H1 (cell line): ENCODE results near the gene NTRK1. TPM values are rescaled to one million over a fixed set of nuclear protein-coding genes. Genes with fewer than 3 reads are reported as not detected.

ENCODE experiments used
- CTCF ChIA-PET: fragments of 300-600 bp; sonication (Branson Sonifier 250); formaldehyde crosslinking; loops from one replicate; lab custom pipeline; 2021; ENCODE audit not compliant: partially characterized antibody; lab: Charles Lee
- POLR2A ChIA-PET: fragments of 300-600 bp; sonication (Branson Sonifier 250); formaldehyde crosslinking; loops from one replicate; lab custom pipeline; 2021; ENCODE audit warnings: inconsistent platforms; ENCODE audit not compliant: partially characterized antibody; lab: Charles Lee
- DNase-seq, 2 experiments: peaks; one replicate each; pipeline versions ENCODE4 v3.0.0 to v3.0.0-alpha.2; 2010 to 2022; ENCODE audit warnings: low spot score in 2 of 2, low read depth in 1 of 2, mixed read lengths in 1 of 2
- FAIRE-seq: peaks from 2 replicates; lab custom pipeline; 2011; peaks lifted over from hg19 to GRCh38; lab: Jason Lieb, UNC
- H2AFZ ChIP-seq: 2 replicates; pipeline ENCODE4 v1.8.1; 2012; ENCODE audit warnings: low read length, inconsistent platforms
- H2AK5ac ChIP-seq: 2 replicates; pipeline ENCODE4 v1.6.1; 2013; ENCODE audit warnings: low read depth, low read length
- H2BK120ac ChIP-seq: replicated peaks from 2 replicates; pipeline ENCODE3; 2013; ENCODE audit warnings: low read depth, low read length, inconsistent platforms
- H2BK12ac ChIP-seq: 2 replicates; pipeline ENCODE4 v1.6.1; 2013; ENCODE audit warnings: low read depth, low read length
- H2BK15ac ChIP-seq: 2 replicates; pipeline ENCODE4 v1.6.1; 2013; ENCODE audit warnings: low read length
- H2BK20ac ChIP-seq: 2 replicates; pipeline ENCODE4 v1.6.1; 2013; ENCODE audit warnings: low read length
- H2BK5ac ChIP-seq: 2 replicates; pipeline ENCODE4 v1.6.1; 2013; ENCODE audit warnings: low read depth, low read length
- H3K14ac ChIP-seq: 2 replicates; pipeline ENCODE4 v1.6.1; 2013; ENCODE audit warnings: inconsistent platforms; ENCODE audit not compliant: insufficient read length
- H3K18ac ChIP-seq: 2 replicates; pipeline ENCODE4 v1.6.1; 2013; ENCODE audit warnings: low read length; ENCODE audit errors: extremely low read depth
- H3K23ac ChIP-seq: 2 replicates; pipeline ENCODE4 v1.6.1; 2013; ENCODE audit warnings: inconsistent platforms; ENCODE audit not compliant: insufficient read length
- H3K23me2 ChIP-seq: 2 replicates; pipeline ENCODE4 v1.6.1; 2013; ENCODE audit warnings: low read depth, low read length
- H3K27ac ChIP-seq: 2 replicates; pipeline ENCODE4 v1.6.1; 2011; ENCODE audit warnings: low read depth, low read length, inconsistent platforms
- H3K27me3 ChIP-seq, 4 experiments: replicated peaks in 1 of 4; 1 replicate in 1 of 4; 2 replicates in 3 of 4; pipeline versions ENCODE4 v1.6.1 to v1.8.1; 2011 to 2013; ENCODE audit warnings: low read length in 3 of 4, mild to moderate bottlenecking in 3 of 4, inconsistent platforms in 2 of 4, mixed read lengths in 2 of 4, moderate library complexity in 1 of 4; ENCODE audit not compliant: control insufficient read depth in 3 of 4, insufficient read depth in 3 of 4; ENCODE audit errors: extremely low read depth in 1 of 4
- H3K36me3 ChIP-seq, 4 experiments: 2 replicates each; pipeline versions ENCODE4 v1.6.1 to v1.8.1; 2011 to 2013; ENCODE audit warnings: mild to moderate bottlenecking in 4 of 4, low read length in 3 of 4, moderate library complexity in 2 of 4, control low read depth in 1 of 4, inconsistent platforms in 1 of 4; ENCODE audit not compliant: insufficient read depth in 4 of 4, control insufficient read depth in 2 of 4
- H3K4ac ChIP-seq: replicated peaks from 2 replicates; pipeline ENCODE3; 2013; ENCODE audit warnings: low read length, low read depth, mixed read lengths, inconsistent platforms; ENCODE audit not compliant: insufficient read length
- H3K4me1 ChIP-seq, 4 experiments: replicated peaks in 1 of 4; 1 replicate in 1 of 4; 2 replicates in 3 of 4; pipeline versions ENCODE4 v1.6.1 to v1.8.1; 2011 to 2013; ENCODE audit warnings: low read length in 3 of 4, inconsistent platforms in 2 of 4, mixed read lengths in 1 of 4; ENCODE audit not compliant: insufficient read depth in 4 of 4, control insufficient read depth in 3 of 4
- H3K4me2 ChIP-seq, 2 experiments: 2 replicates each; pipeline versions ENCODE4 v1.6.1 to v1.8.1; 2011 to 2013; ENCODE audit warnings: low read depth in 2 of 2, low read length in 2 of 2, control low read depth in 1 of 2, inconsistent platforms in 1 of 2, mild to moderate bottlenecking in 1 of 2; ENCODE audit not compliant: insufficient read depth in 1 of 2
- H3K4me3 ChIP-seq, 4 experiments: fragments of 200-600, 300-600 bp in 1 of 4; sonication (generic), shearing (Covaris generic), sonication (Bioruptor Twin) in 1 of 4; 2 replicates each; pipeline versions ENCODE4 v1.5.1 to v1.8.1; 2011 to 2016; ENCODE audit warnings: low read length in 4 of 4, low read depth in 3 of 4, control low read depth in 2 of 4, inconsistent platforms in 2 of 4, mild to moderate bottlenecking in 2 of 4, mixed read lengths in 1 of 4, moderate library complexity in 1 of 4; ENCODE audit not compliant: insufficient read depth in 2 of 4; ENCODE audit errors: extremely low read depth in 1 of 4
- H3K56ac ChIP-seq: replicated peaks from 2 replicates; pipeline ENCODE3; 2013; ENCODE audit warnings: low read depth, mild to moderate bottlenecking, mixed read lengths, low read length, inconsistent platforms; ENCODE audit not compliant: insufficient read length
- H3K79me1 ChIP-seq: 2 replicates; pipeline ENCODE4 v1.6.1; 2013; ENCODE audit warnings: low read depth, low read length, control low read depth
- H3K79me2 ChIP-seq, 2 experiments: 2 replicates each; pipeline versions ENCODE4 v1.6.1 to v1.8.1; 2012 to 2013; ENCODE audit warnings: low read length in 2 of 2, mild to moderate bottlenecking in 2 of 2, inconsistent platforms in 1 of 2; ENCODE audit not compliant: insufficient read depth in 2 of 2, control insufficient read depth in 1 of 2
- H3K9ac ChIP-seq, 4 experiments: replicated peaks in 1 of 4; 1 replicate in 1 of 4; 2 replicates in 3 of 4; pipeline versions ENCODE4 v1.6.1 to v1.8.1; 2011 to 2013; ENCODE audit warnings: low read depth in 3 of 4, low read length in 3 of 4, control low read depth in 2 of 4, mild to moderate bottlenecking in 2 of 4, moderate library complexity in 2 of 4, inconsistent platforms in 1 of 4; ENCODE audit errors: extremely low read depth in 1 of 4
- H3K9me3 ChIP-seq, 2 experiments: 2 replicates each; pipeline versions ENCODE4 v1.6.1 to v1.8.1; 2012 to 2013; ENCODE audit warnings: mild to moderate bottlenecking in 2 of 2, moderate library complexity in 2 of 2, control low read depth in 1 of 2, inconsistent platforms in 1 of 2, low read depth in 1 of 2, low read length in 1 of 2, mixed read lengths in 1 of 2; ENCODE audit not compliant: insufficient read depth in 2 of 2
- H4K20me1 ChIP-seq, 2 experiments: replicated peaks in 1 of 2; 2 replicates each; pipeline versions ENCODE3 to v1.8.1; 2011 to 2013; ENCODE audit warnings: inconsistent platforms in 2 of 2, low read length in 2 of 2, mild to moderate bottlenecking in 1 of 2; ENCODE audit not compliant: insufficient read depth in 2 of 2, control insufficient read depth in 1 of 2
- H4K5ac ChIP-seq: 2 replicates; pipeline ENCODE4 v1.6.1; 2013; ENCODE audit warnings: low read length, low read depth, mixed read lengths, inconsistent platforms; ENCODE audit not compliant: insufficient read length
- H4K8ac ChIP-seq: 2 replicates; pipeline ENCODE4 v1.8.0; 2013; ENCODE audit warnings: mild to moderate bottlenecking, moderate library complexity, low read length, inconsistent platforms; ENCODE audit not compliant: insufficient read depth; ENCODE audit errors: extremely low read depth
- H4K91ac ChIP-seq: replicated peaks from 2 replicates; pipeline ENCODE3; 2013; ENCODE audit warnings: low read length, mixed read lengths, inconsistent platforms; ENCODE audit not compliant: insufficient read length
- FOSL1 ChIP-seq: IDR thresholded peaks from 2 replicates; pipeline ENCODE4 v1.6.1; 2011; ENCODE audit warnings: mild to moderate bottlenecking, low read depth, low read length, moderate library complexity; ENCODE audit not compliant: insufficient read depth
- NANOG ChIP-seq: IDR thresholded peaks from 2 replicates; pipeline ENCODE4 v1.6.1; 2011; ENCODE audit warnings: low read length, low read depth, mild to moderate bottlenecking, inconsistent platforms; ENCODE audit not compliant: insufficient read depth, poor library complexity, severe bottlenecking
- POLR2A ChIP-seq, 2 experiments: IDR thresholded peaks; 1 replicate in 1 of 2; 2 replicates in 1 of 2; pipeline ENCODE4 v1.6.1; 2011; ENCODE audit warnings: low read depth in 2 of 2, low read length in 2 of 2, mild to moderate bottlenecking in 2 of 2; ENCODE audit errors: control extremely low read depth in 1 of 2
- RNF2 ChIP-seq: fragments of 200-900, 300-1000 bp; sonication (generic); IDR thresholded peaks from 2 replicates; pipeline ENCODE4 v1.7.1; 2016; ENCODE audit warnings: borderline replicate concordance, low read depth, mild to moderate bottlenecking, antibody characterized with exemption, low read length; ENCODE audit not compliant: poor library complexity, severe bottlenecking; ENCODE audit errors: missing control alignments
- RXRA ChIP-seq: IDR thresholded peaks from 2 replicates; pipeline ENCODE4 v1.6.1; 2011; ENCODE audit warnings: low read depth, mild to moderate bottlenecking, low read length, moderate library complexity; ENCODE audit not compliant: insufficient read depth
- SRF ChIP-seq: IDR thresholded peaks from 2 replicates; pipeline ENCODE4 v1.6.1; 2011; ENCODE audit warnings: mild to moderate bottlenecking, low read depth, low read length, moderate library complexity
- WGBS, 2 experiments: shearing (Covaris generic) in 1 of 2; methylation state at CpG; one replicate each; pipeline versions ENCODE4 v1.1.6 to v1.1.7; 2013 to 2015; ENCODE audit warnings: low lambda C conversion rate in 2 of 2, mixed read lengths in 2 of 2, inconsistent platforms in 1 of 2, low coverage in 1 of 2, missing lambda C conversion rate in 1 of 2; ENCODE audit not compliant: insufficient replicate concordance in 2 of 2, insufficient coverage in 1 of 2, insufficient read length in 1 of 2; ENCODE audit errors: extremely low coverage in 1 of 2, missing lambda C conversion rate in 1 of 2; 5-methylcytosine and 5-hydroxymethylcytosine counted together
- polyA plus RNA-seq, 7 experiments: library from polyadenylated mRNA; depleted of rRNA in 3 of 7; stranded (reverse) in 5 of 7; unstranded in 2 of 7; fragments of >200 nt in 5 of 7; fragments of 200-250 nt in 2 of 7; gene quantifications; 1 replicate in 5 of 7; 2 replicates in 1 of 7; 4 replicates in 1 of 7; pipeline versions ENCODE4 v1.2.1 to v1.2.3, GENCODE V29; 2011 to 2013; ENCODE audit warnings: missing spikeins in 2 of 7, mixed read lengths in 2 of 7
- total RNA-seq: library from RNA; stranded (reverse); fragmentation: NEBNext Ultra II Directional; extraction: Animal tissue kit (Norgen Biotek cat#: 25700); gene quantifications from 2 replicates; pipeline ENCODE4 v1.2.1, GENCODE V29; 2021

Gene NTRK1
- total and polyA plus RNA-seq, 2 of the 8 experiments (the other 6 are each of a cell fraction or from before 2014, with no cell fraction given), result 0.12 to 0.24 TPM

DNA sequence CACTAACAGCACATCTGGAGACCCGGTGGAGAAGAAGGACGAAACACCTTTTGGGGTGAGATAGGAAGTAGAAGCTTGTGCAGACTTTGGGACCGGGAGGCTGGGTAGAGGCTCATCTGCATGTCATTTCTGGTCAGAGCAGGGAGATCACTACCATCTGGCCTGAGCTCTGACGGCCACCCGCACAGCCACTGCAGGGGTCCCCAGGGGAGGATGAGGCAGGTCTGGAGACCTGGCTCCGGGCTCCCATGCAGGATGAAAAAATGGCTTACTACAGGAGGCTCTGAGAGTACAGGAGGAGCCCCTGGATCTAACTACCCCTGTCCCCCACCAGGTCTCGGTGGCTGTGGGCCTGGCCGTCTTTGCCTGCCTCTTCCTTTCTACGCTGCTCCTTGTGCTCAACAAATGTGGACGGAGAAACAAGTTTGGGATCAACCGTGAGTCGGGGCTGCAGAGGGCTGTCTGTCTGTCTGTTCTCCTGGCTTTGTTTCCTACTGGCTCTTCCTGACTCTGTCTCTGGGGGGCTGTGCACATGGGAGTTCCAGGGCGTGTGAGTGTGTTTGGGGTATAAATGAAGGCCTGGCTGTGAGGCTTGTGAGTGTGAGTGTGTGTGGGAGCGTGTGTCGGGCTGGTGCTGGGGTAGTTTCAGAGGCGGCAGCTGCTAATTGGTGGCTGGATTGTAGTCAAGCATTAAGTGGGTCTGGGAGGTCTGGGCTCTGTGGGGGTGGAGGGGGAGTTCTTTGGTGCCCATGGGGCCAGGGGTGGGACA lies 14.1 kb downstream of the NTRK1 start:
- WGBS, 2 experiments, result 74% methylated on average over 16 of the region's 16 CpGs; no CpG with 5 or more reads in 1 of the 2 experiments
- H3K27me3 ChIP-seq, result peaks cover 0 to 37% (median 17%) of the 10 kb centered on the region in 4 experiments; a peak in 6 of 7 replicates

More for the DNA sequence above, 14.1 kb downstream of the NTRK1 start:
- Histone ChIP-seq H2BK20ac (no peak overlapping the region), H3K9ac (no peak overlapping the region), H4K91ac (no peak overlapping the region), H3K4me2 (no peak overlapping the region), H3K9me3 (no peaks in the 10 kb centered on the region), H3K56ac (no peak overlapping the region), H3K18ac (no peak overlapping the region), H3K23ac (no peak overlapping the region), H4K5ac (no peak overlapping the region), H4K8ac (0 out of 2 replicates have a peak overlapping the region, but pooled peaks have one; percentile 5), H4K20me1 (peaks cover 0 to 3% of the 10 kb centered on the region in 2 experiments), H3K4ac (no peak overlapping the region), H2BK120ac (no peak overlapping the region), H2AK5ac (no peak overlapping the region), H2BK5ac (no peak overlapping the region), H2BK12ac (no peak overlapping the region), H3K36me3 (no peaks in the 10 kb centered on the region), H2BK15ac (no peak overlapping the region), H3K79me2 (no peaks in the 10 kb centered on the region), H3K27ac (no peak overlapping the region), H3K4me3 (no peak overlapping the region), H3K23me2 (no peaks in the 10 kb centered on the region; the same call in 1 of the 2 replicates), H3K79me1 (no peaks in the 10 kb centered on the region), H3K4me1 (peaks cover 0 to 2% (median 1%) of the 10 kb centered on the region in 4 experiments; a peak in 4 of 7 replicates), H2AFZ (no peak overlapping the region), H3K14ac (no peak overlapping the region)
- TF ChIP-seq SRF, result no peak
- TF ChIP-seq RNF2, result no peak
- TF ChIP-seq POLR2A (IDR thresholded peaks at IDR 0.05; ENCODE audit: control extremely low read depth in 1 of 2, low read depth in 2 of 2, low read length in 2 of 2), result no peak
- TF ChIP-seq FOSL1, result no peak
- TF ChIP-seq NANOG, result no peak
- no peak for TF ChIP-seq RXRA
- FAIRE-seq, result no peak
- ChIA-PET CTCF (interaction anchor here (0.7 to 31.4 kb wide), 12 partner anchors 15 to 213 kb away, joined by 3 to 719 read pairs (median 8); partner anchors contain the start of genes INSRR, NTRK1 and PEAR1), POLR2A (interaction anchor here (1.2 to 2.1 kb wide), 4 partner anchors 9 to 108 kb away, joined by 3 to 7 read pairs (median 4); partner anchors contain the start of genes NTRK1 and PRCC)
- DNase-seq, result no peak
